Retina (tissue), 1 donor: ENCODE measurements around the gene PMM1.

ENCODE experiments used
- DNase-seq: peaks from one replicate; pipeline ENCODE4 v3.0.0-alpha.2; 2016

Gene PMM1

GRCh38 chr22:41534219-41534618 is 55.4 kb downstream of the PMM1 start:
- DNase-seq: no peak

DNA sequence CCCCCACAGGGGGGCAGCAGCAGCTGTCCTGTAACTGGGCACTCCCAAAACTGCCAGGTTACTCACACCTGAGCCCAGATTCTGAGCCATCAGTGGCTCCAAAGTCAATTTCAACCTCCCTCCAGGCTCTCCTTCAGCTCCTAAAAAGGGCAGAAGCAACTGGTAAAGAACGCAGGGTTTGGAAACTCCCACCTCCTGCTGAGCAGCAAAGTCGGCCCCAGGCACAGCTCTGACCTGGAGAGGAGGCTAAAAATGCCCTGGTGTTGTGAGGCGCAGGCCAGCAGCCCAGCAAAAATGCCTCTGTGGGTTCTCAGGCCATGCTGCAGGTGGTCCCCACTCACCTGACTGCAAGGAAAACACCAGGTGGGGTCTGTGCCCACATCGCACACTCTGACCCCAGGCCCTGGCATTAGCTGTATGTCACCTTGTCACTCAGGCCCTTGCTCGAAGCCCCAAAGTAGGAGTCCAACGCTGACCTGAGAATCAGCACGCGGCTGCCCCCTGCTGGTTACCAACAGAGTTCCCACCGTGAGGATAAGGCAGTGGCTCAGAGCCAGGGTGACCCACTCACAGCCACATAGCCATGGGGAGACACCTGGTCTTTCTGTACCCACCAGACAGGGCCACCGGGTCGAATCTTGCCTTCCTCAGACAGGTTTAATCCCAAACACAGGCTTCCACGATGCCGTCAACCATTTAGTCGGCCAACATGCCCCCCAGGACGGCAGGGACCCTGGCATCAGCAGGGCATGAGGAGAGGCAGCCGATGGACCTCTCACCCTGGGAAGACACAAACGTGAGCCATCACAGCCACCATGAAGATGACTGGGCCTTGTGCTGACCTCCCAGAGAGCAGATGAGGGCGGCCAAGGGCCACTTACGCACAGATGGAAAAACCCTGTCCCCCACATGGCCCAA is 56.5 kb downstream of the PMM1 start:
- peak; percentile 67 for DNase-seq

GRCh38 chr22:41531715-41532477 is 57.7 kb downstream of the PMM1 start:
- DNase-seq: peak; percentile 59

GRCh38 chr22:41530890-41531714 is 58.5 kb downstream of the PMM1 start:
- peak; percentile 35 for DNase-seq

DNA sequence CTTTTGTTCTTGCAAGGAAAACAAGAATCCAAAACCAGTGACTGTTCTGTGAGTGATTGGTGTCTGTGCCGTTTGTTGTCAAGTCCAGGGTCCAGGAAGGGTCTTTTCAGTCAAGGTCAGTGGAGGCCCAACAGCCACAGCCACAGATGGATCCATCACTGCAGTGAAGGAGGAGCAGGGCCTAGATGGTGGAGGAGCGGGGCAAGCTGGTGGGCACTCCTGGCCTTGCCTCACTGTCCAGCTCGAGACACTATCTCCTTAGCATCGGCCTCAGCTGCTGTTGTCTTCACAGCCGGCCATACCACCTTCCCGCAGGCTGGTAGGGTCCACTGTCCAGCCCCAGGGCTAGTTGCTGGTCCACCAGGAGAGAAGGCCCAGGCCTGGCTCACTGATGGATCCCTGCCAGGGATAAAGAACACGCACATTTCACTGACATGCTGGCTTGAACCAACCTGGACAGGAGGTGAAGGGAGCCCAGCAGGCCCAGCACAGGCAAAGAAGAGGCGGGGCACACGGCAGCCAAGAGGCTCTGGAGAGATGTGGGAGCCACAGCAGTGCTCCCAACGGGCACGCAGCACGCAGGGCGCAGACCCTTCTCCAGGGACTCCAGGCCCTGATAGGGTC is 60.6 kb downstream of the PMM1 start:
- no peak for DNase-seq

DNA sequence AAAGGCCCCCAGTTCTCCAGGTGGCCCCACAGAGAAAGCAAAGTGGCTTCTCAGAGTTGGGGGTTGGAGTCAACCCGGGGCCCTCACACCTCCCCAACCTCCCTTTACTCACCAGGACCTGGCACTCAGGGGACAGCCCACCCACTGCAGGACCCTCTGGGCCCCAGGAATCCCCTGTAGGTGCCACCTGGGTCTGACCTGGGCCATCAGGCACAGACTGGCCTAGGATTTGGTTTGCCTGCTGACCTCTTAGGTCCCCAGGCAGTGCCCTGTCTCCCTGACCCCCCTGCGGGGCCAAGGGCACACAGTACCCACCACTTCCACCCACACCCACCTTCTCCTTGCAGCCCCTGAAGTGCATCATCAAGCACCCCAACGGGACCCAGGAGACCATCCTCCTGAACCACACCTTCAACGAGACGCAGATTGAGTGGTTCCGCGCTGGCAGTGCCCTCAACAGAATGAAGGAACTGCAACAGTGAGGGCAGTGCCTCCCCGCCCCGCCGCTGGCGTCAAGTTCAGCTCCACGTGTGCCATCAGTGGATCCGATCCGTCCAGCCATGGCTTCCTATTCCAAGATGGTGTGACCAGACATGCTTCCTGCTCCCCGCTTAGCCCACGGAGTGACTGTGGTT is 61.4 kb downstream of the PMM1 start:
- DNase-seq: no peak
